ENCODE results near the gene MST1R. TPM values are rescaled to one million over a fixed set of nuclear protein-coding genes. Genes with fewer than 3 reads are reported as not detected.
"Not testable (repeated sequence)": the region's sequence is repeated elsewhere in the genome, so short reads cannot be mapped to it uniquely, and the experiment has no call there.

Gene MST1R
- polyA plus RNA-seq (2013, experiment 1 of 2): 2.3 TPM
- polyA plus RNA-seq (2013, experiment 2 of 2): 1.3 TPM

GRCh38 chr3:49903451-49904424, at the start of gene MST1R:
TSS of gene MST1R (minus strand) at chr3:49903873. CDS start at chr3:49903609, 264 bp downstream.
- H3K4me3 ChIP-seq (ENCODE audit: low read length): peak within 1 kb of the TSS; percentile 37
- peak within 1 kb of the TSS; percentile 54; the same call in 1 of the 2 replicates for H3K27ac ChIP-seq (ENCODE audit: low read depth, low read length)

GRCh38 chr3:49952924-49953323, 49.3 kb upstream of the MST1R start:
- Histone ChIP-seq H3K9me3 (ENCODE audit: insufficient read depth, low read depth, low read length) (no peaks in the 10 kb centered on the region), H3K36me3 (ENCODE audit: insufficient read depth, low read length) (no peaks in the 10 kb centered on the region), H3K27ac (ENCODE audit: low read depth, low read length) (no peak overlapping the region), H3K9ac (ENCODE audit: low read depth, low read length) (no peak overlapping the region), H3K4me1 (ENCODE audit: insufficient read depth, low read length) (no peaks in the 10 kb centered on the region), H3K27me3 (ENCODE audit: insufficient read depth, low read length) (no peaks in the 10 kb centered on the region), H3K4me3 (ENCODE audit: low read length) (no peak overlapping the region)
- 95% methylated on average over 6 of the region's 6 CpGs for WGBS

More at GRCh38 chr3:49903451-49904424, at the start of gene MST1R:
- Histone ChIP-seq H3K36me3 (ENCODE audit: insufficient read depth, low read length) (no peaks in the 10 kb centered on the region), H3K9ac (ENCODE audit: low read depth, low read length) (peak within 1 kb of the TSS; percentile 51; the same call in 1 of the 2 replicates), H3K9me3 (ENCODE audit: insufficient read depth, low read depth, low read length) (no peaks in the 10 kb centered on the region), H3K27me3 (ENCODE audit: insufficient read depth, low read length) (no peaks in the 10 kb centered on the region), H3K4me1 (ENCODE audit: insufficient read depth, low read length) (peaks cover 18% of the 10 kb centered on the region)
- WGBS: 40% methylated on average over 62 of the region's 65 CpGs

GRCh38 chr3:49942651-49943050, 39.0 kb upstream of the MST1R start:
- Histone ChIP-seq H3K9me3 (ENCODE audit: insufficient read depth, low read depth, low read length) (no peaks in the 10 kb centered on the region), H3K36me3 (ENCODE audit: insufficient read depth, low read length) (peaks cover 9% of the 10 kb centered on the region; the same call in 1 of the 2 replicates), H3K27ac (ENCODE audit: low read depth, low read length) (no peak overlapping the region), H3K27me3 (ENCODE audit: insufficient read depth, low read length) (no peaks in the 10 kb centered on the region), H3K4me1 (ENCODE audit: insufficient read depth, low read length) (no peaks in the 10 kb centered on the region), H3K9ac (ENCODE audit: low read depth, low read length) (no peak overlapping the region), H3K4me3 (ENCODE audit: low read length) (no peak overlapping the region)
- WGBS: 99% methylated on average over 2 of the region's 2 CpGs

GRCh38 chr3:49940667-49941249, 37.1 kb upstream of the MST1R start:
- WGBS: 13% methylated on average over 23 of the region's 23 CpGs
- Histone ChIP-seq H3K9ac (ENCODE audit: low read depth, low read length) (peak overlapping the region; percentile 92), H3K4me1 (ENCODE audit: insufficient read depth, low read length) (no peaks in the 10 kb centered on the region), H3K27ac (ENCODE audit: low read depth, low read length) (peak overlapping the region; percentile 97), H3K36me3 (ENCODE audit: insufficient read depth, low read length) (peaks cover 7% of the 10 kb centered on the region; the same call in 1 of the 2 replicates), H3K4me3 (ENCODE audit: low read length) (peak overlapping the region; percentile 97), H3K9me3 (ENCODE audit: insufficient read depth, low read depth, low read length) (no peaks in the 10 kb centered on the region), H3K27me3 (ENCODE audit: insufficient read depth, low read length) (no peaks in the 10 kb centered on the region)

GRCh38 chr3:49939858-49940666, 36.4 kb upstream of the MST1R start, which contains the start of gene RBM6:
TSS of gene RBM6 (plus strand) at chr3:49940150. CDS start at chr3:49962642, 22,492 bp downstream.
- Histone ChIP-seq H3K27ac (ENCODE audit: low read depth, low read length) (peak within 1 kb of the TSS; percentile 97), H3K4me3 (ENCODE audit: low read length) (peak within 1 kb of the TSS; percentile 97), H3K27me3 (ENCODE audit: insufficient read depth, low read length) (no peaks in the 10 kb centered on the region), H3K9ac (ENCODE audit: low read depth, low read length) (peak within 1 kb of the TSS; percentile 92), H3K36me3 (ENCODE audit: insufficient read depth, low read length) (peaks cover 6% of the 10 kb centered on the region; the same call in 1 of the 2 replicates), H3K9me3 (ENCODE audit: insufficient read depth, low read depth, low read length) (no peaks in the 10 kb centered on the region), H3K4me1 (ENCODE audit: insufficient read depth, low read length) (no peaks in the 10 kb centered on the region)
- under 1% methylated on average over 74 of the region's 74 CpGs for WGBS

- H3K9ac ChIP-seq (ENCODE audit: low read depth, low read length): no peak overlapping the region
- H3K27me3 ChIP-seq (ENCODE audit: insufficient read depth, low read length): no peaks in the 10 kb centered on the region
- H3K4me3 ChIP-seq (ENCODE audit: low read length): no peak overlapping the region
- no peaks in the 10 kb centered on the region for H3K36me3 ChIP-seq (ENCODE audit: insufficient read depth, low read length)
- no peaks in the 10 kb centered on the region for H3K9me3 ChIP-seq (ENCODE audit: insufficient read depth, low read depth, low read length)
- no peaks in the 10 kb centered on the region for H3K4me1 ChIP-seq (ENCODE audit: insufficient read depth, low read length)
- 92% methylated on average over 3 of the region's 3 CpGs for WGBS
- H3K27ac ChIP-seq (ENCODE audit: low read depth, low read length): no peak overlapping the region
Observed at GRCh38 chr3:49937090-49937489, 33.4 kb upstream of the MST1R start.

- not testable (repeated sequence) for H3K36me3 ChIP-seq (ENCODE audit: insufficient read depth, low read length); H3K9ac ChIP-seq (ENCODE audit: low read depth, low read length); H3K27me3 ChIP-seq (ENCODE audit: insufficient read depth, low read length); H3K4me3 ChIP-seq (ENCODE audit: low read length); H3K9me3 ChIP-seq (ENCODE audit: insufficient read depth, low read depth, low read length); H3K27ac ChIP-seq (ENCODE audit: low read depth, low read length)
- 95% methylated on average over 15 of the region's 15 CpGs for WGBS
- peaks cover 16% of the 10 kb centered on the region for H3K4me1 ChIP-seq (ENCODE audit: insufficient read depth, low read length)
Observed at GRCh38 chr3:49932281-49932680, 28.6 kb upstream of the MST1R start.

- WGBS: 20% methylated on average over 1 of the region's 1 CpG
- no peak overlapping the region for H3K9ac ChIP-seq (ENCODE audit: low read depth, low read length)
- H3K27me3 ChIP-seq (ENCODE audit: insufficient read depth, low read length): no peaks in the 10 kb centered on the region
- H3K9me3 ChIP-seq (ENCODE audit: insufficient read depth, low read depth, low read length): no peaks in the 10 kb centered on the region
- H3K4me1 ChIP-seq (ENCODE audit: insufficient read depth, low read length): peaks cover 16% of the 10 kb centered on the region
- no peaks in the 10 kb centered on the region for H3K36me3 ChIP-seq (ENCODE audit: insufficient read depth, low read length)
- H3K4me3 ChIP-seq (ENCODE audit: low read length): no peak overlapping the region
- H3K27ac ChIP-seq (ENCODE audit: low read depth, low read length): 0 out of 2 replicates have a peak overlapping the region, but pooled peaks have one; percentile 2
Observed at GRCh38 chr3:49930922-49931321, 27.2 kb upstream of the MST1R start.

- Histone ChIP-seq H3K27ac (ENCODE audit: low read depth, low read length) (peak overlapping the region; percentile 78), H3K9ac (ENCODE audit: low read depth, low read length) (peak overlapping the region; percentile 57; the same call in 1 of the 2 replicates), H3K4me1 (ENCODE audit: insufficient read depth, low read length) (peaks cover 16% of the 10 kb centered on the region), H3K4me3 (ENCODE audit: low read length) (peak overlapping the region; percentile 89), H3K9me3 (ENCODE audit: insufficient read depth, low read depth, low read length) (no peaks in the 10 kb centered on the region), H3K27me3 (ENCODE audit: insufficient read depth, low read length) (no peaks in the 10 kb centered on the region), H3K36me3 (ENCODE audit: insufficient read depth, low read length) (no peaks in the 10 kb centered on the region)
- WGBS: 65% methylated on average over 15 of the region's 16 CpGs
Observed at GRCh38 chr3:49930168-49930690, 26.6 kb upstream of the MST1R start.

- WGBS: 2% methylated on average over 56 of the region's 56 CpGs
- H3K4me3 ChIP-seq (ENCODE audit: low read length): peak within 1 kb of the TSS; percentile 89
- H3K27ac ChIP-seq (ENCODE audit: low read depth, low read length): peak within 1 kb of the TSS; percentile 78
- H3K36me3 ChIP-seq (ENCODE audit: insufficient read depth, low read length): no peaks in the 10 kb centered on the region
- peaks cover 16% of the 10 kb centered on the region for H3K4me1 ChIP-seq (ENCODE audit: insufficient read depth, low read length)
- H3K9ac ChIP-seq (ENCODE audit: low read depth, low read length): peak within 1 kb of the TSS; percentile 57
- no peaks in the 10 kb centered on the region for H3K9me3 ChIP-seq (ENCODE audit: insufficient read depth, low read depth, low read length)
- no peaks in the 10 kb centered on the region for H3K27me3 ChIP-seq (ENCODE audit: insufficient read depth, low read length)
Observed at GRCh38 chr3:49929291-49930167, 25.9 kb upstream of the MST1R start, which contains the start of gene MON1A. TSS of gene MON1A (minus strand) at chr3:49929811. CDS start at chr3:49913346, 16,465 bp downstream.
